Head of caudate nucleus (tissue), 42 donors: Measurements from ENCODE around the gene FXYD6.

Source experiments
- DNase-seq, 42 donors: peaks; one replicate each; pipeline versions ENCODE4 v3.0.0 to v3.0.0-alpha.2; 2020 to 2021; ENCODE audit warnings: mixed read lengths in 7 of 42
- intact Hi-C: fragments of 100-400 bp; cut with DNase I; formaldehyde crosslinking; loops from one replicate; pipeline ENCODE4 v1.15.0; 2022

Gene FXYD6

GRCh38 chr11:117912497-117912896 lies 36.0 kb upstream of the FXYD6 start:
- peak in 4 of 42 donors; percentile 7 to 27 (median 7) for DNase-seq
- intact Hi-C loops, result no loop called here

GRCh38 chr11:117911694-117912093 lies 35.2 kb upstream of the FXYD6 start:
- DNase-seq, result peak in 2 of 42 donors; percentile 2 to 9
- intact Hi-C loops, result no loop called here

DNA sequence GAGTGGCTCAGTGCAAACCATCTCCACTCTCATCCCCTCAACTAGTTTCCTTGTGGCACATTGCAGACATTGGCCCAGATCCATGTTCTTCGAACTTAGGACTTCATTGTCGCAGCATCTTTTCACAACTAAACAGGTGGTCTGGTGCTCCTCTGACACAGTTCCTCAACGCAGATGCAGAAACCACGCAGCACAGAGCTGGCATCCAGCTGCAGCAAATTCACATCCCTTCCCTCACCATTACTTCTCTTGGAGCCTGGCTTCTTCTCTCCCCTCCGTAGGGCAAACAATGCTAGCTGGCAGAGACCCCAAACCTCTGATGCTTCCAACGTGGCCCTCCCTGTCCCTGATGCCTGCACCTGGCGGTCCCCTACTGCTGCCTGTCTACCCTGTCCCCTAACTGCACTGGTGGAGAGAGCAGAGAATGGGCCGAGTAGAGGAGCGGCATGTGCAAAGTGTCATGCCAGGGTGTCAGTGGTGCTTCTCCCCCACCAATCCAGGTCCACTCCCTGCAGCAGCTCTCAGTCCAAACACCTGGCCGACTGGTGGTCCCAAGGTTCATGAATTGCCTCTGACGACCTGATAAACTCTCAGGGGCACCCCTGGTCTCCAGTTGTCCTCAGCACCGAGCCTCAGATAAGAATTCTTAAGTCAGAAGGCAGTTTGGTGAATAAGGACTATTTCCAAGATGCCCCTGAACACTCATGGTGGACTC lies 34.6 kb upstream of the FXYD6 start:
- intact Hi-C loops, result no loop called here
- DNase-seq, result peak in 3 of 42 donors; percentile 8 to 12 (median 9)

DNA sequence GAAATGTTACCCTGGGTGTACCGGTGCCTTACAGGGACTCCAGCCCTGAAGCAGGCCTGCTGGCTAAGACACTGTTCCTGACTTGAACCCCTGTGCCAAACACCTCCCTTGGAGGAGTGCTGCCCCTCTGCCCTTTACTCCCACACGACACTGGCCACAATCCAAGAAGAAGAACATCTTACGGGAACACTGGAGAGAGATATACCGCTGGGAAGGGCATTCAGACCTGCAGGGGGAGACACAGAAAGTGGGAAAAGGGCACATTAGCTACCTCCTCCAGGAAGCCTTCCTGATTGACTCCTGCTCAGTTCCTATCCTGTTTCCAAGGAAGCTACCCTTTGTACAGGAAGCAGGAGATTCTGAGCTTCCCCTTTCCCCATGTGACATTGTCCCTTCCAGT lies 34.1 kb upstream of the FXYD6 start:
- intact Hi-C loops, result no loop called here
- no peak for DNase-seq

DNA sequence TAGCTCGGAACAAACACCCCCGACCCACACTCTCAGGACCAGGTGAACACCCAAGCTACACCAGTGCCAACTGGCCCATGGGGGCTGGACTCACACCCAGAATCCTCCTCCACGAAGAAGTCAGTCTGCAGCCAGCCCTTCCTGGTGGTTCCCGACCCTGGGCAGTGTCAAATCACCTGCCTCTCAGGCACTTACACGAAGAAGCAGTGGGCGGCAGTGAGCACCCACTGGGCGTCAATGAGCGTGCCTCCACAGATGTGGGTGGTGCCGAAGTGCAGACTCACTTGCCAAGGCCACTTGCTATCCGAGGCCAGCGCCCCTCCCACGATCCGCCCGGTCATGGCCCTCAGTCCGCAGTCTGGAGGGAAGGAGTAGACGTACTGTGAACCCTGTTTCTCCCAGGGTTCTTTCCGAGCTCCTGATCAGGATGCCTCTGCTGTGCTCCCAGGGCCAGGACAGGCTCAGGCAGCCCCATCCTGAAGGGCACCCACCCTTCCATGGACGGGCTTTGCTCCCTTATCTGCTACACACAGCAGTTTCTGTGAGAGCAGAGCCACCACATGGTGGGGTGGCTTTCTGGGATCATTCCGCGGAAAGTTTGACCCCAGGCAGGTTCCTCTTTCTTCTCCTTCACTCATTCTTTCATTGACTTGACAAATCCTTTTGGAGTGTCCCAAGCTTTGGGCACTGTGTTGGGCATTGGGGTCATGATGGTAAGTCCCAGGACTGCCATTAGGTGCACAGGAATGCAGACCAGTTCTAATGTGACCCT lies 33.3 kb upstream of the FXYD6 start:
- intact Hi-C loops, result no loop called here
- peak in 3 of 42 donors; percentile 15 to 31 (median 16) for DNase-seq

- DNase-seq, result peak in 3 of 42 donors; percentile 3 to 7 (median 6)
- intact Hi-C loops, result no loop called here
Observed at GRCh38 chr11:117908959-117909610, 32.6 kb upstream of the FXYD6 start.

DNA sequence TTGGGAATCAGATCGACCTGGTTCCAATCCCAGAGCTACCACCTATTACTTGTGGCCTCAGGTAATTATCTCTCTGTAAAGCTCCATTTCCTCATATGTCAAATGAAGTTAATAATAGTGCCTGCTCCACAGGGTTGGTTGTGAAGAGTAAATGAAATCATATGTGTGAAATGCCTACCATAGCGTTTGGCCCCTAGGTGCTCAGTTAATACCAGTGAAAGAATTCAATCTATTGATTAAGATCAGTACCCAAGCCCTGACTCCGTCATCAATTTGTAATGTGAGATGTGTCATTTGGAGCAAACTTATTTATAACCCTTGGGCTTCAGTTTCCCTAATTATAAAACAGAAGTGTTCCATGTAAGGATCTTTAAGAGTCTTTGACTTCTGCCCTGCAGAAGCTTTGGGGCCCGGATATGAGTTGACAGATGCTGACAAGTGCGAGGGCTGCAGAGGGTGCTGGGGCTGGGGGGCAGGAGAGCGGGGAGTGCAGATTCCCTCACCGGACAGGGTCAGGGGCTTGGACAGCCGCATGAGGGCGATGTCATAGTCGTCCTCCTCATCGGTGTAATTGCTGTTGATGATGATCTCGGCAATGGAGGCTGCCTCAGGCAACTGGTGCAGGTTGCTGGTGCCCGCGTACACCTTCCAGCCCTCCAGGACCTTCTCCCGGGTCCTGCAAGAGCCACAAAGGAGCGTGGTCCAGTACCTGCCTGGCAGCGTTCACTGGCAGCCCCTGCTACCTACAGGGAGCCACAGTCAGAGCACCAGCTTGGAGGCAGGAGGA lies 31.8 kb upstream of the FXYD6 start:
- DNase-seq, result peak in 3 of 42 donors; percentile 13 to 17 (median 15)

DNA sequence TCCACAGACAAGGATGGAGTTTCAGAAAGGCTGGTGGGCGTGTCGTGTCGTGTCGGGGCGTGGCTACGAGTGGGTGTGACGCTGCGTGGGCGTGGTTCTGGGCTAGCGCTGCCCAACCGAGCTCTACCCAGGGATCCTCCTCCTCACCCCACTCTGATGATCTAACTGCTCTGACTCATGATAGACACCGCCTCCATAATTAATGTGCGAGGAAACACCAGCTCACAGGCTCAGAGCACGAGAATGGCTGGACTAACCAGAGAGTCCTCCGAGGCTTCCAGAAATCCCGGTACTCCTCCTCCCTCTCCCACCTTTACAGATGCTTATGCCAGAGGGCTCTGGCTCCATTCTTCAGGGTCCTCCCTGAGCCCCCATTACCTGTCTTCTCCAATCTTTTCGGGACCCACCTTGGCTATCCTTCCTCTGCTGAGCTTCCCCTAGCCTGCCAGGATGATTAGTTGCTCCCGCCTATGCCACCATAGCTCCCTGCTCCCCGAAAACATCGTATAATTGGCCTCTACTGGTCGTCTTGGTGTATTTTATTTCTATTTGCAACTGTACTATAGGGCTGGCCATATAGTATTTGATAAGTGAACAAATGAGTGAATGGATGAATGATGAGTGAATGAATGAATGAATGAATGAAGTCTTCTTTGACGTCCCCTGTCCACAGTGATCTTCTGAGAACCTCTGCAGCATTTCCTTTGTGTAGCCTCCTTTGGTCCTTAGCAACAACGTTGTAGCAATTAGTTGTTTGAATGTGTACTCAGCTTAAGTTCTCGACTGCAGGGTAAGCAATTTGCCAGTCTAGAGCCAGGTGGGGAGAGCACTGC lies 31.0 kb upstream of the FXYD6 start:
- intact Hi-C loops, result no loop called here
- DNase-seq, result peak; percentile 34 to 87 (median 72)

More for the DNA sequence above, 31.8 kb upstream of the FXYD6 start:
- intact Hi-C loops, result no loop called here

DNA sequence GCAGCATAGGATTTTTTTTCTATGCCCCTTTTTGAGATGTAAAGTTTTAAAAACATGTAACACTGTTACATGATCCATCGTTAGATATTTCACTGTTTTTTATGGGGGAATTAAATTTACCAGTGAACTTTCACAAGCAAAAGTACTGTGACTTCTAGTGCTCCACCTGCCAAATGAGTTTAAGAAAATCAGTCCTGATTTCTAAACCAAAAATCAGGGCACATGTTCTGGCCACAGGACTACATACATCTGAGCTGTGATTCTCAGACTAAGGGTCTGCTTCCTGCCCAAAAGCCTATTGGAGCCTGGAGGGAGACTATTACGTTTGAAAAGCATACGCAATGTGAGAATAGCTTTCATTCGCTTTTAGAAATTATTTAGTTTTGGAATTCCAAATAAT lies 30.3 kb upstream of the FXYD6 start:
- intact Hi-C loops, result no loop called here
- DNase-seq, result no peak

DNA sequence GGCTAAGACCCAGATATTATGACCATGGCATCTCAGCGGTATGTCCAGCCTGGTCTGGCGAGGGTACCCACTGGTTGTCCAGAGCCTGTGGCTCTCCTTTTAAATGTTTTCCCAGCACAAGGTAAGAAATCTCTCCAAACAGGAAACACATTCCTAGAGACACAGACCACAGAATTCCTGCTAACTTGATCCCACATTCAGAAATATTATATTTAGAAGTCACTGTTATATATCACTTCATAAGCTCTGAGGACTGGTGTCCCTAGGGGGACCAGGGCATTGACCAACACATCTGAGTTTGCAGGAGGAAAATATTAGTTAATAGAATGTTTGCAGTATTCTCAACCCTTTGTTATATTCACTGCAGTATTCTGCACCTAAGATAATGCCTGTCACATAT lies 29.7 kb upstream of the FXYD6 start:
- DNase-seq, result no peak

DNA sequence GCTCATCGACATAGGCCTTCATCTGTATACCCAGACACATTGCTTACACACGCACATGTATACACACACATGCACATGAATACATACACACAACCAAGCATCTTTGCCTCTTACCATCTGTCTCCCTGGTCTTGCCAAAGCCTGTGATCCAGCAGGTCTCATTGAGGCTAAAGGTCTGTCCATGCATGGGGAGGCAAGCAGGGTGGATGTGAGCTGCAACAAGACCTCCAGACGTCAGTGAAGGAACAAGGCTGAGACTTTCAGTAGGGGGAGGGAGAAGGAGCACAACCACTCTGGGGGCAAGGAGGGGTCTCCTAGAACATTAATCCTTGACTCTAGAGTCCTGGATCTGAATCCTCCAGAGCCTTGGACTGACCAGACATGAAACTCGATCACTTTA lies 29.1 kb upstream of the FXYD6 start:
- DNase-seq, result peak in 2 of 42 donors; percentile 8 to 15
- intact Hi-C loops, result no loop called here

More for the DNA sequence above, 29.7 kb upstream of the FXYD6 start:
- intact Hi-C loops, result no loop called here

GRCh38 chr11:117903505-117904382 lies 27.3 kb upstream of the FXYD6 start:
- intact Hi-C loops, result no loop called here
- DNase-seq, result peak in 2 of 42 donors; percentile 14 to 24

- intact Hi-C loops, result no loop called here
- DNase-seq, result peak in 3 of 42 donors; percentile 7 to 16 (median 11)
Observed at GRCh38 chr11:117902001-117902845, 25.8 kb upstream of the FXYD6 start.

DNA sequence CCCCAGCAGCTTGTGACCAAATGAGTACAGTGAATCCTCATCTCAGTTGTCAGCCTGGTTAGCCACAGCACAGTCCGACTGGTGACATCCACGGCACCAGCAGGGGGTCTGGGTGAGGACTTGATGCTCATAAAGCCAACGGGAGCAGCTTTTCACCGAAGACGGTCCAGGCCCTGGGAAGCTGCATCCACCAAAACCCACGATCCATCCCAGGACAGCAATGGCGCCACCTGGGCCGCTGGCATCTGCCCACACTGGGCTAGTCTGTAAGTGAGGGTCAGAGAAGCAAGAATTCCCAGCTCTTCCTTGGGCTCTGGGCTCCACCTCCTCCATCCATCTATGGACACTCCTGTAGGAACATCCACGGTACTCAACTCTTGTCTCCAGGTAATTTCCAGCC lies 25.1 kb upstream of the FXYD6 start:
- peak in 2 of 42 donors; percentile 6 to 14 for DNase-seq
- intact Hi-C loops, result no loop called here

GRCh38 chr11:117900720-117901440 lies 24.4 kb upstream of the FXYD6 start:
- DNase-seq, result peak in 2 of 42 donors; percentile 7 to 15
- intact Hi-C loops, result no loop called here
